GM20431 (cell line): ENCODE data around the gene CRIM1.

Experiments used
- in situ Hi-C: fragments of 300-500 bp; cut with MseI, MboI; formaldehyde crosslinking; loops from one replicate; pipeline ENCODE4 v1.15.0; 2020; ENCODE audit warnings: low sequenced_read_pairs; ENCODE audit not compliant: unreplicated experiment

Gene CRIM1

GRCh38 chr2:36413218-36413617 is 57.6 kb downstream of the CRIM1 start:
- in situ Hi-C loops, result no loop called here

GRCh38 chr2:36414307-36414706 is 58.7 kb downstream of the CRIM1 start:
- in situ Hi-C loops, result no loop called here

GRCh38 chr2:36415381-36416022 is 59.9 kb downstream of the CRIM1 start:
- in situ Hi-C loops, result no loop called here

- in situ Hi-C loops, result no loop called here
Measured at GRCh38 chr2:36416370-36417165, 61.0 kb downstream of the CRIM1 start.

GRCh38 chr2:36420569-36421181 is 65.1 kb downstream of the CRIM1 start:
- in situ Hi-C loops, result no loop called here

- in situ Hi-C loops, result no loop called here
Measured at GRCh38 chr2:36421379-36421778, 65.8 kb downstream of the CRIM1 start.

GRCh38 chr2:36423172-36423571 is 67.6 kb downstream of the CRIM1 start:
- in situ Hi-C loops, result no loop called here

GRCh38 chr2:36423619-36424120 is 68.1 kb downstream of the CRIM1 start:
- in situ Hi-C loops, result no loop called here

GRCh38 chr2:36425608-36426355 is 70.2 kb downstream of the CRIM1 start:
- in situ Hi-C loops, result no loop called here

GRCh38 chr2:36427790-36428243 is 72.2 kb downstream of the CRIM1 start:
- in situ Hi-C loops, result no loop called here

GRCh38 chr2:36430549-36430948 is 75.0 kb downstream of the CRIM1 start:
- in situ Hi-C loops, result no loop called here

GRCh38 chr2:36432479-36432878 is 76.9 kb downstream of the CRIM1 start:
- in situ Hi-C loops, result no loop called here

GRCh38 chr2:36433311-36434217 is 78.0 kb downstream of the CRIM1 start:
- in situ Hi-C loops, result no loop called here

GRCh38 chr2:36438449-36438977 is 82.9 kb downstream of the CRIM1 start:
- in situ Hi-C loops, result no loop called here

- in situ Hi-C loops, result no loop called here
Measured at GRCh38 chr2:36439084-36439483, 83.5 kb downstream of the CRIM1 start.

- in situ Hi-C loops, result no loop called here
Measured at GRCh38 chr2:36441065-36441625, 85.6 kb downstream of the CRIM1 start.

GRCh38 chr2:36441816-36442215 is 86.2 kb downstream of the CRIM1 start:
- in situ Hi-C loops, result no loop called here

- in situ Hi-C loops, result no loop called here
Measured at GRCh38 chr2:36444216-36444936, 88.8 kb downstream of the CRIM1 start.
